HEK293 (cell line): ENCODE data around the gene HAUS8.

Source experiments
- CTCF ChIP-seq: fragments of 450-650 bp; formaldehyde crosslinking; IDR thresholded peaks from 2 replicates; pipeline ENCODE4 v1.5.1; 2016; ENCODE audit warnings: missing biosample characterization, missing genetic modification characterization
- EGR2 ChIP-seq: fragments of 450-650 bp; formaldehyde crosslinking; IDR thresholded peaks from 2 replicates; pipeline ENCODE4 v1.5.1; 2016; ENCODE audit warnings: low read depth, missing biosample characterization, missing genetic modification characterization
- GFI1B ChIP-seq: fragments of 450-650 bp; formaldehyde crosslinking; IDR thresholded peaks from 2 replicates; pipeline ENCODE4 v1.5.1; 2016; ENCODE audit warnings: missing biosample characterization, missing genetic modification characterization
- GLI4 ChIP-seq: fragments of 450-650 bp; formaldehyde crosslinking; IDR thresholded peaks from 2 replicates; pipeline ENCODE4 v1.5.1; 2016; ENCODE audit warnings: missing biosample characterization, missing genetic modification characterization
- KLF17 ChIP-seq: fragments of 450-650 bp; formaldehyde crosslinking; IDR thresholded peaks from 2 replicates; pipeline ENCODE4 v1.5.1; 2016; ENCODE audit warnings: missing biosample characterization, missing genetic modification characterization
- PBX3 ChIP-seq: sonication (generic); formaldehyde crosslinking; IDR thresholded peaks from 2 replicates; pipeline ENCODE4 v1.8.1; 2022; ENCODE audit warnings: mild to moderate bottlenecking, moderate library complexity, missing genetic modification reagents
- PRDM10 ChIP-seq: fragments of 450-650 bp; formaldehyde crosslinking; IDR thresholded peaks from 2 replicates; pipeline ENCODE4 v1.5.1; 2016; ENCODE audit warnings: missing biosample characterization, missing genetic modification characterization
- SALL2 ChIP-seq: fragments of 450-650 bp; formaldehyde crosslinking; IDR thresholded peaks from 2 replicates; pipeline ENCODE4 v1.5.0; 2017; ENCODE audit warnings: missing biosample characterization, mild to moderate bottlenecking, missing genetic modification characterization, borderline replicate concordance
- ZBTB17 ChIP-seq: fragments of 450-650 bp; formaldehyde crosslinking; IDR thresholded peaks from 2 replicates; pipeline ENCODE4 v1.5.1; 2016; ENCODE audit warnings: missing biosample characterization, missing genetic modification characterization
- ZFHX2 ChIP-seq: fragments of 450-650 bp; formaldehyde crosslinking; conservative IDR thresholded peaks from 2 replicates; pipeline ENCODE4 v1.5.1; 2016; ENCODE audit warnings: missing biosample characterization, missing genetic modification characterization
- ZFP41 ChIP-seq: fragments of 450-650 bp; formaldehyde crosslinking; IDR thresholded peaks from 2 replicates; pipeline ENCODE4 v1.5.1; 2016; ENCODE audit warnings: missing biosample characterization, missing genetic modification characterization, borderline replicate concordance
- ZNF133 ChIP-seq: fragments of 450-650 bp; formaldehyde crosslinking; IDR thresholded peaks from 2 replicates; pipeline ENCODE4 v1.5.1; 2016; ENCODE audit warnings: missing biosample characterization, missing genetic modification characterization
- ZNF175 ChIP-seq: fragments of 450-650 bp; formaldehyde crosslinking; IDR thresholded peaks from 2 replicates; pipeline ENCODE4 v1.5.1; 2016; ENCODE audit warnings: missing biosample characterization, missing genetic modification characterization
- ZNF223 ChIP-seq: fragments of 450-650 bp; formaldehyde crosslinking; IDR thresholded peaks from 2 replicates; pipeline ENCODE4 v1.5.1; 2016; ENCODE audit warnings: missing biosample characterization, missing genetic modification characterization
- ZNF324 ChIP-seq: fragments of 450-650 bp; formaldehyde crosslinking; IDR thresholded peaks from 2 replicates; pipeline ENCODE4 v1.5.1; 2016; ENCODE audit warnings: missing biosample characterization, missing genetic modification characterization
- ZNF335 ChIP-seq: fragments of 450-650 bp; formaldehyde crosslinking; conservative IDR thresholded peaks from 2 replicates; pipeline ENCODE4 v1.5.1; 2016; ENCODE audit warnings: missing biosample characterization, missing genetic modification characterization
- ZNF37A ChIP-seq: fragments of 450-650 bp; IDR thresholded peaks from 2 replicates; pipeline ENCODE4 v1.5.1; 2018; ENCODE audit warnings: missing biosample characterization, missing genetic modification characterization
- ZNF398 ChIP-seq: fragments of 450-650 bp; formaldehyde crosslinking; IDR thresholded peaks from 2 replicates; pipeline ENCODE4 v1.5.1; 2017; ENCODE audit warnings: missing biosample characterization, missing genetic modification characterization
- ZNF48 ChIP-seq: fragments of 450-650 bp; formaldehyde crosslinking; IDR thresholded peaks from 2 replicates; pipeline ENCODE4 v1.5.1; 2016; ENCODE audit warnings: missing biosample characterization, missing genetic modification characterization
- ZNF501 ChIP-seq: fragments of 450-650 bp; formaldehyde crosslinking; IDR thresholded peaks from 2 replicates; pipeline ENCODE4 v1.5.1; 2016; ENCODE audit warnings: missing biosample characterization, missing genetic modification characterization
- ZNF530 ChIP-seq: fragments of 450-650 bp; formaldehyde crosslinking; IDR thresholded peaks from 2 replicates; pipeline ENCODE4 v1.5.1; 2016; ENCODE audit warnings: low read depth, missing biosample characterization, missing genetic modification characterization
- ZNF549 ChIP-seq: fragments of 450-650 bp; IDR thresholded peaks from 2 replicates; pipeline ENCODE4 v1.5.1; 2018; ENCODE audit warnings: missing biosample characterization, missing genetic modification characterization, mild to moderate bottlenecking, inconsistent platforms, moderate library complexity
- ZNF645 ChIP-seq: fragments of 450-650 bp; formaldehyde crosslinking; IDR thresholded peaks from 2 replicates; pipeline ENCODE4; 2016; ENCODE audit warnings: missing biosample characterization, missing genetic modification characterization

Gene HAUS8

GRCh38 chr19:17075864-17076542, 751 bp upstream of the HAUS8 start (continued):
- TF ChIP-seq PRDM10 (tag by site-specific recombination): peak; percentile 88
- TF ChIP-seq GLI4 (tag by site-specific recombination): 0 out of 2 replicates have a peak, but pooled peaks have one; percentile 79
- peak; percentile 44; the same call in 1 of the 2 replicates for TF ChIP-seq SALL2 (tag by site-specific recombination)
- no peak for TF ChIP-seq ZNF549 (tag by site-specific recombination)
- peak; percentile 26; the same call in 1 of the 2 replicates for TF ChIP-seq ZFP41 (tag by site-specific recombination)
- 0 out of 2 replicates have a peak, but pooled peaks have one; percentile 82 for TF ChIP-seq ZNF645 (tag by site-specific recombination)
- TF ChIP-seq ZNF398 (tag by site-specific recombination): peak; percentile 98
- 0 out of 2 replicates have a peak, but pooled peaks have one; percentile 67 for TF ChIP-seq ZNF530 (tag by site-specific recombination)
- peak; percentile 61; the same call in 1 of the 2 replicates for TF ChIP-seq ZNF37A
- TF ChIP-seq ZNF335: no peak
- TF ChIP-seq ZBTB17: no peak
- TF ChIP-seq ZNF501 (tag by site-specific recombination): no peak
- TF ChIP-seq ZFHX2 (tag by site-specific recombination): peak; percentile 79
- TF ChIP-seq ZNF133 (tag by site-specific recombination): 0 out of 2 replicates have a peak, but pooled peaks have one; percentile 12
- TF ChIP-seq GFI1B: no peak
- TF ChIP-seq ZNF48 (tag by site-specific recombination): no peak
- TF ChIP-seq KLF17 (tag by site-specific recombination): peak; percentile 42; the same call in 1 of the 2 replicates
- 0 out of 2 replicates have a peak, but pooled peaks have one; percentile 49 for TF ChIP-seq PBX3 (CRISPR knock-in tag)
- peak; percentile 40 for TF ChIP-seq CTCF (tag by site-specific recombination)
- peak; percentile 76 for TF ChIP-seq EGR2 (tag by site-specific recombination)
- TF ChIP-seq ZNF175 (tag by site-specific recombination): no peak
- TF ChIP-seq ZNF324 (tag by site-specific recombination): 0 out of 2 replicates have a peak, but pooled peaks have one; percentile 35
- no peak for TF ChIP-seq ZNF223 (tag by site-specific recombination)
